GM19467 (cell line): ENCODE data around the gene SPRED1.
"Not testable (repeated sequence)": the region's sequence is repeated elsewhere in the genome, so short reads cannot be mapped to it uniquely, and the experiment has no call there.

Experiments used
- ATAC-seq: cut with Tn5 transposase; IDR thresholded peaks from one replicate; pipeline ENCODE4 v1.9.1; 2021; ENCODE audit warnings: mild to moderate bottlenecking, moderate library complexity; ENCODE audit not compliant: unreplicated experiment

SPRED1 gene

GRCh38 chr15:38229705-38230310, 22.8 kb upstream of the SPRED1 start:
- ATAC-seq, result no peak

- no peak for ATAC-seq
Measured at GRCh38 chr15:38231436-38231835, 21.2 kb upstream of the SPRED1 start.

- not testable (repeated sequence) for ATAC-seq
Measured at GRCh38 chr15:38237021-38237420, 15.6 kb upstream of the SPRED1 start.

- ATAC-seq, result no peak
Measured at GRCh38 chr15:38238311-38238710, 14.3 kb upstream of the SPRED1 start.

DNA sequence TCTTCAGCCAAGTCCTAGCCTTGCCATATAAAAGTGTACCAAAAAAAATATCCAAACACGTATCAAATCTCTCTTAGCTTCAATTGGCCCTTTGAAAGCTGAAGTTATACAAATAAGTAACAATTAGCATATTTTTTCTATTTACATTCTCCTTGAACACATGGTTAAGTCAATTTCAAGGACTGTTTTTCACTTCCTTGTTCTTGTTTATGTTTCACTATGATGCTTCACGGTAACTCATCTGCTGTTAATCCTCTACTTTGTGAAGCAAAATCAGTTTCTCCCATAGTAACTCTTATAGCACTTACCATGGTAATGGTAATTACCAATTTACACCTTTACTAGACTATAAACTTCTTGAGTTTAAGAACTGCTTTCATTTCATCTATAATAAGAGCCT, 10.6 kb upstream of the SPRED1 start:
- ATAC-seq, result no peak

DNA sequence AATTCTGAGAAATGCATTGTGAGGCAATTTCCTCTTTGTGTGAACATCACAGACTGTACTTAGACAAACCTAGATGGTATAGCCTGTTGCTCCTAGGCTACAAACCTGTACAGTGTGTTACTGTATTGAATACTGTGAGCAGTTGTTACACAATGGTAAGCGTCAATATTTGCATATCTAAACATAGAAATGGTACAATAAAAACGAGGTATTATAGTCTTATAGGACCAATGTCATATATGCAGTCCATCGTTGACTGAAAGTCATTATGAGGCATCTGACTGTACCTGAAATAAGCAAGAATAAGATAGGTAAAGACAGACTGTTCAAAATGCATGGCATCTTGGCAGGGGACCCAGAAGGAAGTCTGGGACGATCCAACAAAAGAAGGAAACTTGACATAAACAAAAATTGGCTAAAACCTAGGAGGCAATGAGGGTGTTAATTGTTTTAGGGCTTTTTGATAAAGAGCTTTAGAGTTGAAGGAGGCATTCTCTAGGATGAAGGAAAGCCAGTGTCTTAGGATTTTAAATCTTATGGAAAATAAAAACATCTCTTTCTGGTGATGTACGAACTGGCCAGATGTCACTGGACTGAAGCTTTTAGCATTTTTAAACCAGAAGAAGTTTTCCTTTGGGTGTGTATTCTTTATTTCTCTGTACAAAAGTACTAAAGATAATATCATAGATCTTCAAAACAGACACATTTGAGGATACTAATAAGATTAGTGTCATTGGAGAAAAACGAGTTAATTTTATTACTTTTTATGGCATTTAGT, 9.2 kb upstream of the SPRED1 start:
- ATAC-seq, result no peak

DNA sequence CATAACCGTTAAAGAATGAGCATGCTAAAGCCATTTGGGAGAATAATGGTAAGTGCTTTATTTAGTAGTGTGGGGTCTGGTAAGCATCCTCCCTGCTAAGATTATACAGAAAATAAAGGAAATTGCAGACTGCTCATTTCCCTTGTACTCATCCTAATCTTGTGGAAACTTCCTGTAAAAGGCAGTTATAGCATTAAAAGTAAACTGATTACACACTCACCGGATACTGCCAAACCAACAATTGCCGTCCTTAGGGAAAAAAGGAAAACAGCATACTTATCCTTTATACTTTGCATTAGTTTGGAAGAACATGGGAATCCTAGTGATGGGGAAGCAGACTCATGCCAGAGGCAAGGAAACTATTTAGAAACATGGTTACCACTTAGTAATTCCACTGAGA, 5.3 kb upstream of the SPRED1 start:
- no peak for ATAC-seq

DNA sequence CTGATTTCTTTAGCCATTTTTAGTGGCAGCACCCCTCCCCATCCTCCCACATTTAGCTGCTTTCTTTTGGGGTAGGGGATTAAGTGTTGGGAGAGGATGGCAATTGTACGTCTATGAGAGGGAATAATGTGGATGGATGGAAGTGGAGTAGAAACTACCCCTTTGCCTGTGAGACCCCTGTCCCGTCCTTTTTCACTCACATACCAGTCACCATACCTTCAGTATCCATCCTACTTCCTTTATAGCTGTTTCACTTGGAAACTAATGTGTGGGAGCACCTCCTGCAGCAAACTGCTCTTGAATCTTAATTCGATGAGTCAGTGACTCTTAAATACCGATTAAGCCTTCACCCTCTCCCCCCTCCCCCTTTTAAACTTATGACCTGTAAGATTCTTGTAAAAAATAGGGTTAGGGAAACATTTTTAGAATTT, 730 bp downstream of the SPRED1 start:
- ATAC-seq, result no peak

DNA sequence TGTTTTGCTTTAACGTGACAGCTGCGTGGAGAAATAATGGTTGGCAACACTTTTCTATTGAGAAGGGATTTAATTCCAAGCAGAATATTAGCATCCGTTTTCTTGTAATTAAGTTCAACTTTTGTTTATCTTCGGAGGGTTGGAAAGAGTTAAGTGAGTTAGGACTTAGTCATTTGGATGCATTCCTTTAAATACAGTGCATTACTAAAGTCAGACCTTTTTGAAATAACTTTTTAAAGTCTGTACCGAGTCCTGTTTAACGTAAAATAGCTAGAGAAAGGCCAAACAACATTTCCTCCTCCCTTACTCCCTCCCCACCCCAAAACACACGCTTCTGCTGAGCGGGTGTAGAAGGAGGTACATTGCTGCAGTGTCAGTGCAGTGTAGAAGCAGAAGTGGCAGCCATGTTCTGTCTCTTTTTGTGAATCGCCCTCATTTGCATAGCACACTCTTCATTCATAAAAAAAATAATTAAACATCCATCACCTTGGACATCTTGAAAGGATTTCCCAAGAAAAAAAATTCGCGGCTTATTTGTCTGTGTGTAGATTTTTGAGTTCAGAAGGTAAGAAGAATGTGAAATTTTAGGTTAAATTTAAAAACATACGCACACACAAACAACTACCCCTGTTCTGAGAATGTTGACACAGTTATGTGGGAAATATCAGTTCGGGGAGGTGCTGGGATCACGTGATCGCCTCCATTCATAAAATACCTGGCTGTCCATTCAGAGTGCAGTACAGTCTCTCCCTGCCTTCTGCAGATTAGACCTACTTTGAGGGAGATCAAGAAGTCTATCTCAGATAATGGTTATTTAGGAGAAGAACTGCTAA, 1.6 kb downstream of the SPRED1 start:
- peak; percentile 37 for ATAC-seq

GRCh38 chr15:38255690-38256089, 3.1 kb downstream of the SPRED1 start:
- ATAC-seq, result no peak

- ATAC-seq, result no peak
Measured at GRCh38 chr15:38257676-38258075, 5.0 kb downstream of the SPRED1 start.

DNA sequence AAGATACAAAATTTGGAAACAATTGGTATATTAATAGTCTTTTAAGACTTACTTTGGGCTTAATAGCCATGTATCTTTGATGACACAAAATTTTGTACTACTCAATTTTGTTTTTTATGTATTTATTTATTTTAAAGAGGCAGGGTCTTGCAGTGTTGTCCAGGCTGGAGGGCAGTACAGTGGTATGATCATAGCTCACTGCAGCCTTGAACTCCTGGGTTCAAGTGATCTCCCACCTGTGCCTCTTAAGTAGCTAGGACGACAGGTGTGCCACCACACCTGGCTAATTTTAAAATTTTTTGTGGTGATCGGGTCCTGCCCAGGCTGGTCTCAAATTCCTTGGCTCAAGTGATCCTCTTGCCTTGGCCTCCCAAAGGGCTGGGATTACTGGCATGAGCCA, 6.5 kb downstream of the SPRED1 start:
- no peak for ATAC-seq

DNA sequence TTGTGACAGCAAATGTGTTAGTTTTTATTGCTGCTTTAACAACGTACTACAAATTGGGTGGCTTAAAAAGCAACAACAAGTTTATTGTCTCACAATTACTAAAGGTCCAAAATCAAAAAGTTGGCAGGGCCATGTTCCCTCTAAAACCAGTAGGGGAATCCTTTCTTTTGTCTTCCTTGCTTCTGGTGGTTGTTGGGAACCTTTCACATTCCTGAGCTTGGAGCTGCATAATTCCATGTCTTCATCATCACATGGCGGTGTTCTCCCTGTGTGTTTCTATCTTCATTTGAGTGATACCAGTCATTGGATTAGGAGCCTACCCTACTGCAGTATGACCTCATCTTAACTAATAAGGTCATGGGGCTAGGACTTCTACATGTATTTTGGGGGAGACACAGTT, 7.4 kb downstream of the SPRED1 start:
- ATAC-seq, result no peak

GRCh38 chr15:38263251-38263650, 10.6 kb downstream of the SPRED1 start:
- ATAC-seq, result no peak

DNA sequence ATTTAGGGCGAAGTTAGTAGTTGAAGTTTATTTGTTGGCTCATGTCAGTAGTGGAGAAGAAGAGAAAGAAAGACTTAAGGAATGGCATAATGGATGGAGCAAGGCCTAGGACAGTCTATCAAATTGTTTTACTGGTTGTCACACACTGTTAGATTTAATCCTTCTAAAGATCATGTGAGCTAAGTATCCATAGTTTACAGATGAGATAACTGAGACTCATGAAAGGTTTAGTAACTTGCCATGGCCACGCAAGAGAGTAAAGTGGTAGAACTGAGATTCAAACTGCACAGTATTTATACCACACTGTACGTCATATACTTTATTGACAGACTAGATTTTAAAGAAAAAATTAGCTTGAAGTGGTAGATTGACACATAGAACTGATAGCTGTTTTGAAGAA, 11.4 kb downstream of the SPRED1 start:
- ATAC-seq, result no peak

GRCh38 chr15:38266247-38266986, 13.8 kb downstream of the SPRED1 start:
- no peak for ATAC-seq

- no peak for ATAC-seq
Measured at GRCh38 chr15:38267421-38268022, 14.9 kb downstream of the SPRED1 start.

DNA sequence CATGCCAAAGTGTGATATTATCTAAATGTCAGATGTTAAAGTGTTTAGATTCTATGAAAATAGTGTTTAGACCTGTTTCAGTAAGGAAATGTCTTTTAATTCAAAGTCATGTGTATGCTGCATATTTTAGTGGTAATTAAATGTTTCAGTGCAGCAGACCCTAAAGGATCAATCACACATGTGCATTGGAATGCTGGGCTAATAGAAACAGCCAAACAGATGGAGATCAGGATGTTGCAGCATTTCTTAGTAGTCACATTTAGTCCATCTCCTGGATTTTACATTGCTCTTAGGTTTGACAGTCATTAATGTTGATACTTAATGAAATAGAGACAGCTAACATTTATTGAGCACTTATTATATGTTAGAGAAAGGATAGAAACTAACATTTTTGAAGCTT, 18.5 kb downstream of the SPRED1 start:
- ATAC-seq, result no peak

DNA sequence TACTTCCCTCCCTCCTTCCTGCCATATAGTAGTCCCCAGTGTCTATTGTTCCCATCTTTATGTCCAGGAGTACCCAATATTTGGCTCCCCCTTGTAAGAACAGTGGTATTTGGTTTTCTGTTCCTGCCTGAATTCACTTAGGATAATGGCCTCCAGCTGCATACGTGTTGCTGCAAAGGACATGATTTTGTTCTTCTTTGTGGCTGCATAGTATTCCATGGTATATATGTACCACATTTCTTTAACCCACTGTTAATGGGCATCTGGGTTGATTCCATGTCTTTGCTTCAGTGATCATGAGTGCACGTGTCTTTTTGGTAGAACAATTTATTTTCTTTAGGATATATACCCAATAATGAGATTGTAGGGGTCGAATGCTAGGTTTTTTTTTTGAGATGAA, 19.3 kb downstream of the SPRED1 start:
- no peak for ATAC-seq

GRCh38 chr15:38272431-38272830, 19.8 kb downstream of the SPRED1 start:
- ATAC-seq, result not testable (repeated sequence)

DNA sequence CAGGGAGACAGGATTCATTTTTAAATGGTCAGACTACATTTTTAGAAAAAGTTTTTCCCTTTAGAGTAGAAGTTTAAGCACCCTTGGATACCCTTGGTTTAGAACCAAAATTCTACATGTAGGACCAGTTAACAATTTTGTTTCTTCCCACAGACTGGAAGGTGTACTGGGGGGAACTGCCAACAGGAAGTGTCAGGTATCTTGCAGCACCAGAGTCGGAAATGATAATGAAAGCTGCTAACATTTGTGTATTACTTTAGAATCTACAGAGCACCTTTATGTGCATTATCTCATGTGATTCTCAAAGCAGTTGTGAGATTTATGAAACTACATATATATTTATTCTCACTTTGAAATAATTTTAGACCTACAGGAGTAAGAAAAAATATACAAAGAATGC, 21.5 kb downstream of the SPRED1 start:
- ATAC-seq, result no peak
